DND-41 (cell line): Measurements from ENCODE around the gene KANSL1L.

Source experiments
- ATAC-seq: fragments of 200-7000 bp; cut with Tn5 transposase; 3 replicates; pipeline ENCODE4 v1.9.1; 2021; ENCODE audit warnings: low read depth; ENCODE audit not compliant: insufficient read depth
- DNase-seq: peaks from one replicate; pipeline ENCODE4 v3.0.0-alpha.2; 2020
- H2AFZ ChIP-seq: 2 replicates; pipeline ENCODE4 v1.6.0; 2012; ENCODE audit warnings: low read depth, low read length
- H3K27ac ChIP-seq: 2 replicates; pipeline ENCODE4 v1.5.1; 2012; ENCODE audit warnings: low read length, inconsistent platforms
- H3K27me3 ChIP-seq: fragments of 200-600 bp; sonication (generic); 2 replicates; pipeline ENCODE4 v1.6.0; 2012; ENCODE audit warnings: low read length, mild to moderate bottlenecking, inconsistent platforms; ENCODE audit not compliant: insufficient read depth, poor library complexity
- H3K36me3 ChIP-seq: 2 replicates; pipeline ENCODE4 v1.5.1; 2012; ENCODE audit warnings: low read length, inconsistent platforms; ENCODE audit not compliant: insufficient read depth
- H3K4me1 ChIP-seq: 2 replicates; pipeline ENCODE4 v1.5.1; 2012; ENCODE audit warnings: mild to moderate bottlenecking, low read length; ENCODE audit not compliant: insufficient read depth
- H3K4me2 ChIP-seq: 2 replicates; pipeline ENCODE4 v1.6.0; 2012; ENCODE audit warnings: mild to moderate bottlenecking, moderate library complexity, low read length, inconsistent platforms; ENCODE audit not compliant: insufficient read depth
- H3K4me3 ChIP-seq, 2 experiments: fragments of 200-600 bp in 1 of 2; shearing (Covaris generic) in 1 of 2; 2 replicates each; pipeline ENCODE4 v1.5.1; 2012 to 2016; ENCODE audit warnings: inconsistent platforms in 2 of 2, low read length in 2 of 2, mild to moderate bottlenecking in 2 of 2, low read depth in 1 of 2, moderate library complexity in 1 of 2
- H3K79me2 ChIP-seq: 2 replicates; pipeline ENCODE4 v1.6.0; 2012; ENCODE audit warnings: low read length, inconsistent platforms; ENCODE audit not compliant: insufficient read depth
- H3K9ac ChIP-seq: 2 replicates; pipeline ENCODE4 v1.6.0; 2012; ENCODE audit warnings: low read depth, mild to moderate bottlenecking, inconsistent platforms, low read length, moderate library complexity
- H3K9me3 ChIP-seq: 2 replicates; pipeline ENCODE4 v1.5.1; 2012; ENCODE audit warnings: low read length, moderate library complexity, mild to moderate bottlenecking, inconsistent platforms; ENCODE audit not compliant: insufficient read depth, severe bottlenecking
- H4K20me1 ChIP-seq: 2 replicates; pipeline ENCODE4 v1.6.0; 2012; ENCODE audit warnings: low read length; ENCODE audit not compliant: insufficient read depth
- EZH2 ChIP-seq: IDR thresholded peaks from 3 replicates; pipeline ENCODE4 v1.6.1; 2012; ENCODE audit warnings: borderline replicate concordance, low read depth, mild to moderate bottlenecking, moderate library complexity, low read length, inconsistent platforms; ENCODE audit not compliant: severe bottlenecking
- TF ChIP-seq, protein P1 (sequence below): IDR thresholded peaks from 2 replicates; pipeline ENCODE4 v1.5.1; 2012; ENCODE audit warnings: borderline replicate concordance, low read length, moderate library complexity, mild to moderate bottlenecking; ENCODE audit not compliant: poor library complexity, severe bottlenecking; ENCODE audit errors: extremely low read depth

KANSL1L gene

DNA sequence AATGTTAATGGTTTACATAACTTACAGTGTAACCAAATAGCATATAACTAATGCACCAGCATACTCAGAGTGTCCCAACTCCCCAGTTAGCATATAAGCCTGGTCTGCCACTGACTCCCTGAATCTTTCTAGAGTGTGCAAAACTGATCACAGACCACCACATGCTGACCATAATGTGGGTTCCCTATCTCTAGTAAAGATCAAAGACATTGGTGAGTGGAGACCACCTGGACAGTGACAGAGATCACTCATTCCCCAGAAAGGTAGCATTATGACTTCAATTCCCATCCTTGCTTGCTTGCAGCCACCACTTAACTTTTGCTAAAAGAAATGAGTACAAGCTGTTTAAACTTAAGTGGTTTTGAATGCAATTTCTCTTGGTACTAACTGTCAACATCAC is 39.0 kb downstream of the KANSL1L start:
- Histone ChIP-seq H3K4me2 (no peak overlapping the region), H3K4me3 (no peak overlapping the region), H3K36me3 (peaks cover 8% of the 10 kb centered on the region; the same call in 1 of the 2 replicates), H3K4me1 (peaks cover 5% of the 10 kb centered on the region; the same call in 1 of the 2 replicates), H4K20me1 (no peaks in the 10 kb centered on the region), H2AFZ (no peak overlapping the region), H3K9ac (no peak overlapping the region), H3K27ac (no peak overlapping the region), H3K9me3 (no peaks in the 10 kb centered on the region), H3K27me3 (no peaks in the 10 kb centered on the region), H3K79me2 (no peaks in the 10 kb centered on the region)
- DNase-seq (no peak), ATAC-seq (no peak)
- TF ChIP-seq EZH2, result no peak
- TF ChIP-seq, protein P1, sequence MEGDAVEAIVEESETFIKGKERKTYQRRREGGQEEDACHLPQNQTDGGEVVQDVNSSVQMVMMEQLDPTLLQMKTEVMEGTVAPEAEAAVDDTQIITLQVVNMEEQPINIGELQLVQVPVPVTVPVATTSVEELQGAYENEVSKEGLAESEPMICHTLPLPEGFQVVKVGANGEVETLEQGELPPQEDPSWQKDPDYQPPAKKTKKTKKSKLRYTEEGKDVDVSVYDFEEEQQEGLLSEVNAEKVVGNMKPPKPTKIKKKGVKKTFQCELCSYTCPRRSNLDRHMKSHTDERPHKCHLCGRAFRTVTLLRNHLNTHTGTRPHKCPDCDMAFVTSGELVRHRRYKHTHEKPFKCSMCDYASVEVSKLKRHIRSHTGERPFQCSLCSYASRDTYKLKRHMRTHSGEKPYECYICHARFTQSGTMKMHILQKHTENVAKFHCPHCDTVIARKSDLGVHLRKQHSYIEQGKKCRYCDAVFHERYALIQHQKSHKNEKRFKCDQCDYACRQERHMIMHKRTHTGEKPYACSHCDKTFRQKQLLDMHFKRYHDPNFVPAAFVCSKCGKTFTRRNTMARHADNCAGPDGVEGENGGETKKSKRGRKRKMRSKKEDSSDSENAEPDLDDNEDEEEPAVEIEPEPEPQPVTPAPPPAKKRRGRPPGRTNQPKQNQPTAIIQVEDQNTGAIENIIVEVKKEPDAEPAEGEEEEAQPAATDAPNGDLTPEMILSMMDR, result no peak

DNA sequence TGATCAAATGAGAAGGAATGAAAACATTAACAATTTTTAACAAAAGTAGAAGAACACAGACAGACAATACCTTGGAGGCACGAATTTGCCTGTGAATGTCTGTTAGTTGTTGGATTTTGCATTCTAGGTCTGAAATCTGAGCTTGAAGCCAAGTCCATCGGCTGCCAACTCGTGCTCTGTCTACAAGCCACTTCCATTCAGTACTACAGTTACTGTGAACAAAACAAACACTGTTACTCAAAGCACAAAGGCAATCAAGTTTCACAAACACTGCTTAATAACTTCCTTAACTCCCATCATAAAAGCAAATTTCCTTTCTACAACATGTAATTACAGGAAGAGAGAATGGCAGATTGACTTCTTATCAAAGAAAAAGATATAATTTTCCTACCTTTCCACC is 42.2 kb downstream of the KANSL1L start:
- H3K36me3 ChIP-seq, result peaks cover 20% of the 10 kb centered on the region
- no peak overlapping the region for H3K27ac ChIP-seq
- no peak overlapping the region for H3K4me3 ChIP-seq
- H3K4me2 ChIP-seq, result no peak overlapping the region
- DNase-seq (no peak), ATAC-seq (no peak)
- H3K9me3 ChIP-seq, result peaks cover 9% of the 10 kb centered on the region
- TF ChIP-seq, protein P1, result no peak
- no peak for TF ChIP-seq EZH2
- no peaks in the 10 kb centered on the region for H3K79me2 ChIP-seq
- peaks cover 5% of the 10 kb centered on the region; the same call in 1 of the 2 replicates for H3K4me1 ChIP-seq
- H3K9ac ChIP-seq, result no peak overlapping the region
- no peaks in the 10 kb centered on the region for H4K20me1 ChIP-seq
- H3K27me3 ChIP-seq, result no peaks in the 10 kb centered on the region
- no peak overlapping the region for H2AFZ ChIP-seq

DNA sequence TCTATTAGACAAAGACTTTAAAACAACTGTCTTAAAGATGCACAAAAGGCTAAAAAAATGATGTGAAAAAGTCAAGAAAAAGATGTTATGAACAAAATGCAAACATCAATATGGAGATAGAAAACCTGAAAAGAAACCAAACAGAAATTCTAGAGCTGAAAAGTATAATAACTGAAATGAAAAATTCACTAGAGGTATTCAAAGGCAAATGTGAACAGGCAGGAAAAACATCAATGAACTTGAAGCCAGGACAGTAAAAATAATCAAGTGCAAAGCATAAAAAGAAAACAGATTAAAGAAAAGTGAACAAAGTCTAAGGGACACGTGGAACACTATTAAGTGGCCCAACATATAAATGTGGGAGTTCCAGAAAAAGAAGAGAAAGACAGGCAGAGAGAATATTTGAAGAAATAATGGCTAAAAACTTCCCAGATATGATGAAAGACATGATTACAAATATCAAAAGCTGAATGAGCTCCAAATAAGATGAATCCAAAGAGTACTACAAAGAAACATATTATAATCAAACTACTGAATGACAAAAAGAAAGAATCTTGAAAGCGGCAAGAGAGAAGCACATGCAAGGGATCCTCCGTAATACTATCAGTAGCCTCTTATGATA is 57.5 kb downstream of the KANSL1L start:
- Histone ChIP-seq H3K27me3 (no peaks in the 10 kb centered on the region), H3K9me3 (peaks cover 23% of the 10 kb centered on the region), H3K27ac (no peak overlapping the region), H3K36me3 (peaks cover 20% of the 10 kb centered on the region), H3K4me2 (no peak overlapping the region), H3K9ac (no peak overlapping the region), H3K4me1 (no peaks in the 10 kb centered on the region), H2AFZ (no peak overlapping the region), H3K4me3 (no peak overlapping the region), H4K20me1 (no peaks in the 10 kb centered on the region), H3K79me2 (no peaks in the 10 kb centered on the region)
- ATAC-seq (no peak), DNase-seq (no peak)
- no peak for TF ChIP-seq EZH2
- TF ChIP-seq, protein P1, result no peak

DNA sequence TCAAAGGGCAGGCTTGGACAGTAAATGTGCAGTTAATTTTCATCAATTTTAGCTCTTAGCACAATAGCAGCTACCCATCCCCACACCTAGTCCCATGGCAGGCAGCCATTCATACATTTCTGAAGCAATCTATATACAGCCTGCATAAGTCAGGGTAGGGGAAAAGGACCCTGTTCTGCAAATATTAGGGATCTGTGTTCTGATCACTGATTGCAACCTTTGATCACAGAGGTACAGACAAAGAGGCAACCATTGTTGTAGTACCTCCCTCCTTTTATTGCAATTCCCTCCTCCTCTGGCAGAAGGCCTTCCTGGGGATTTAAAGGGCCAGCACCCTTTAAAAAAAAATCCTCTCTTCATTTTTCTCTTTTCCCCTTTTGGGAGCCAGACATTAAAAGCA is 58.3 kb downstream of the KANSL1L start:
- Histone ChIP-seq H3K9me3 (peaks cover 23% of the 10 kb centered on the region), H3K4me3 (no peak overlapping the region), H4K20me1 (no peaks in the 10 kb centered on the region), H3K9ac (no peak overlapping the region), H3K79me2 (no peaks in the 10 kb centered on the region), H3K36me3 (peaks cover 17% of the 10 kb centered on the region), H3K27me3 (no peaks in the 10 kb centered on the region), H3K4me1 (no peaks in the 10 kb centered on the region), H3K4me2 (no peak overlapping the region), H2AFZ (no peak overlapping the region), H3K27ac (no peak overlapping the region)
- DNase-seq (no peak), ATAC-seq (no peak)
- TF ChIP-seq, protein P1, result no peak
- no peak for TF ChIP-seq EZH2
